ENCODE data around the gene APMAP. TPM values are rescaled to one million over a fixed set of nuclear protein-coding genes. Genes with fewer than 3 reads are reported as not detected.

Gene APMAP
- total RNA-seq, 1 experiment from 2014 or later: 82.7 TPM

GRCh38 chr20:24918579-24919566 is 73.7 kb downstream of the APMAP start (continued):
- TF ChIP-seq ELF1 (IDR thresholded peaks at IDR 0.05; ENCODE audit: borderline replicate concordance, low read depth) (no peak), RAD21 (IDR thresholded peaks at IDR 0.05; ENCODE audit: low read depth) (no peak)
- TF ChIP-seq, protein P1, sequence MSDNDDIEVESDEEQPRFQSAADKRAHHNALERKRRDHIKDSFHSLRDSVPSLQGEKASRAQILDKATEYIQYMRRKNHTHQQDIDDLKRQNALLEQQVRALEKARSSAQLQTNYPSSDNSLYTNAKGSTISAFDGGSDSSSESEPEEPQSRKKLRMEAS (IDR thresholded peaks at IDR 0.05): no peak

- Histone ChIP-seq H3K4me3 (replicated peaks in 1 of 2; ENCODE audit: low read depth in 1 of 2, low read length in 2 of 2) (no peak overlapping the region), H3K79me2 (ENCODE audit: insufficient read depth, low read length) (no peaks in the 10 kb centered on the region), H3K27ac (ENCODE audit: low read depth, low read length) (no peak overlapping the region), H3K9me3 (ENCODE audit: control insufficient read depth in 1 of 2, insufficient read depth in 1 of 2, low read depth in 1 of 2, low read length in 2 of 2) (no peaks in the 10 kb centered on the region), H3K36me3 (ENCODE audit: control insufficient read depth in 1 of 2, insufficient read depth in 2 of 2, low read length in 2 of 2) (no peaks in the 10 kb centered on the region), H4K20me1 (ENCODE audit: insufficient read depth) (no peaks in the 10 kb centered on the region), H3K9ac (ENCODE audit: low read length) (no peak overlapping the region), H3K9me2 (ENCODE audit: insufficient read depth) (no peaks in the 10 kb centered on the region), H3K4me1 (ENCODE audit: control insufficient read depth in 1 of 2, insufficient read depth in 2 of 2, low read length in 2 of 2) (no peaks in the 10 kb centered on the region), H3K27me3 (ENCODE audit: insufficient read depth, low read length) (peaks cover under 1% of the 10 kb centered on the region; the same call in 1 of the 2 replicates), H2AFZ (ENCODE audit: low read depth, low read length, poor library complexity, severe bottlenecking) (no peak overlapping the region), H3K4me2 (ENCODE audit: low read length) (no peak overlapping the region)
- ATAC-seq (peak; percentile 98), DNase-seq (ENCODE audit: low read depth, low spot score) (peak; percentile 23)
- ChIA-PET POLR2A (no interaction called here), RAD21 (ENCODE audit: low non-redundant PET in 1 of 2, low total read pairs in 2 of 2, uncharacterized antibody in 2 of 2, unreplicated experiment in 2 of 2) (interaction anchor here (0.6 to 1.0 kb wide), 3 partner anchors 130 to 145 kb away, joined by 3 to 5 read pairs (median 3); no protein-coding TSS in a partner anchor), CTCF (interaction anchor here (0.6 to 1.6 kb wide), 5 partner anchors 134 to 1250 kb away, joined by 3 to 9 read pairs (median 4); no protein-coding TSS in a partner anchor)
- BruUV-seq (replicated peaks): no TSS peak
- TF ChIP-seq CTCF (IDR thresholded peaks at IDR 0.05 in 2 of 3, conservative IDR thresholded peaks at IDR 0.05 in 1 of 3; ENCODE audit: borderline replicate concordance in 1 of 3, insufficient read depth in 1 of 3, low read depth in 2 of 3, low read length in 2 of 3): peak; percentile 56 to 87 (median 84); a peak in 5 of 6 replicates
- no peak for TF ChIP-seq SIN3A (IDR thresholded peaks at IDR 0.05; ENCODE audit: low read depth)
- TF ChIP-seq YY1 (IDR thresholded peaks at IDR 0.05; ENCODE audit: extremely low read depth, insufficient replicate concordance, low read depth, low read length): no peak
- TF ChIP-seq RAD21 (IDR thresholded peaks at IDR 0.05; ENCODE audit: low read depth): peak; percentile 85
- no peak for TF ChIP-seq EZH2 (IDR thresholded peaks at IDR 0.05)
- TF ChIP-seq TCF7L2 (IDR thresholded peaks at IDR 0.05; ENCODE audit: borderline replicate concordance, extremely low read depth, insufficient read depth, insufficient read length): no peak
- TF ChIP-seq, protein P2, sequence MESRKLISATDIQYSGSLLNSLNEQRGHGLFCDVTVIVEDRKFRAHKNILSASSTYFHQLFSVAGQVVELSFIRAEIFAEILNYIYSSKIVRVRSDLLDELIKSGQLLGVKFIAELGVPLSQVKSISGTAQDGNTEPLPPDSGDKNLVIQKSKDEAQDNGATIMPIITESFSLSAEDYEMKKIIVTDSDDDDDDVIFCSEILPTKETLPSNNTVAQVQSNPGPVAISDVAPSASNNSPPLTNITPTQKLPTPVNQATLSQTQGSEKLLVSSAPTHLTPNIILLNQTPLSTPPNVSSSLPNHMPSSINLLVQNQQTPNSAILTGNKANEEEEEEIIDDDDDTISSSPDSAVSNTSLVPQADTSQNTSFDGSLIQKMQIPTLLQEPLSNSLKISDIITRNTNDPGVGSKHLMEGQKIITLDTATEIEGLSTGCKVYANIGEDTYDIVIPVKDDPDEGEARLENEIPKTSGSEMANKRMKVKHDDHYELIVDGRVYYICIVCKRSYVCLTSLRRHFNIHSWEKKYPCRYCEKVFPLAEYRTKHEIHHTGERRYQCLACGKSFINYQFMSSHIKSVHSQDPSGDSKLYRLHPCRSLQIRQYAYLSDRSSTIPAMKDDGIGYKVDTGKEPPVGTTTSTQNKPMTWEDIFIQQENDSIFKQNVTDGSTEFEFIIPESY (IDR thresholded peaks at IDR 0.05; ENCODE audit: extremely low read depth, insufficient replicate concordance, low read length): no peak
- intact Hi-C loops (cut with micrococcal nuclease): loop anchor here (1.0 to 10.0 kb wide), 5 partner anchors 134 to 1029 kb away; no protein-coding TSS in a partner anchor
Observed at GRCh38 chr20:24917797-24918578, 74.6 kb downstream of the APMAP start.
